HG02852 (cell line): Measurements from ENCODE around the gene PTGFRN.
"Not testable (repeated sequence)": the region's sequence is repeated elsewhere in the genome, so short reads cannot be mapped to it uniquely, and the experiment has no call there.

Experiments
- ATAC-seq: cut with Tn5 transposase; IDR thresholded peaks from one replicate; pipeline ENCODE4 v1.9.1; 2021; ENCODE audit warnings: mild to moderate bottlenecking, moderate library complexity; ENCODE audit not compliant: unreplicated experiment

Gene PTGFRN

DNA sequence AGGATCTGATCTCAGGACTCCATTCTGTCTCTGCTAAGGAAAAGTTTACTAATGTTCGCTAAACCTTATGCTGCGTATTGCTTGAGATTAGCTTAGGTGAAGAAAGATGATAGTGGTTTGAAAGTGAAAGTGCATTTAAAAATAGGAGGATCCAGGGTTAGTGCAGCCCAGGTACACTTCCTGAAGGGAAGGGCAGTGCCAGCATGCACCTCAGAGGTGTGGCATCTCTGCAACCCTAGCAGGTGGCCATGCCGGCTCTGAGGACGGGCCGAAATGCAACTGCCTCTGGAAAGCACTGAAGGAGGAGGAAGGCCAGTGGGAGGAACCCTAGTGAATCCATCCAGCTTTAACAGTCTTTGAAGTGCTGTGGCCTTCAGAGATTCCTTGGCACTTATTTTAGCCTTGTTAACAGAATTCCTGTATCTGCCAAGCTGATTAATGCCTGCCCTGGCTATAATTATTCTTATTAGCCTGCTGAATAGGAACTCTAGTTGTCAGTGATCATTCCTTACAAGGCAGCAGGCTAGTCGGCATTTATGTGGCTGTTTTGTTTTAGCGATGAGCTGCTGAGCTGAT, 5.5 kb downstream of the PTGFRN start:
- ATAC-seq, result no peak

DNA sequence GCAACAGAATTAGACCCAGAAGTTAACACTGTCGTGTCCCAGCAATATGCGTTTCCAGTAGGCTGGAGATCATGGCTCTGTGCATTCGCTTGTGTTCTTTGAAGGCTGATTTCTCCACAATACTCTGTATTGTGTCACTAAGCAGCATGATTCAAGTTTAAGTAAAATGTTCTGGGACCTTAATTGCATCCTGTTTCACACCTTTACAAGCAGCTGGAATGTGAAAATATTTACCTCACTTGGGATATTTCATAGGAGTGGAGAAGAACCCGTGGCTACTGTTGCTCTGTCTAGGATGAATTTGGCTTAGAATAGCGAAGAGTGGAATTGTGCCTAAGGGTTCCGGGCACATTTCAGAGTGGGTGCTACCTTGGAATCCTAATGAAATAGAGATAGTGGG, 6.3 kb downstream of the PTGFRN start:
- ATAC-seq, result no peak

GRCh38 chr1:116916533-116917445, 7.1 kb downstream of the PTGFRN start:
- no peak for ATAC-seq

DNA sequence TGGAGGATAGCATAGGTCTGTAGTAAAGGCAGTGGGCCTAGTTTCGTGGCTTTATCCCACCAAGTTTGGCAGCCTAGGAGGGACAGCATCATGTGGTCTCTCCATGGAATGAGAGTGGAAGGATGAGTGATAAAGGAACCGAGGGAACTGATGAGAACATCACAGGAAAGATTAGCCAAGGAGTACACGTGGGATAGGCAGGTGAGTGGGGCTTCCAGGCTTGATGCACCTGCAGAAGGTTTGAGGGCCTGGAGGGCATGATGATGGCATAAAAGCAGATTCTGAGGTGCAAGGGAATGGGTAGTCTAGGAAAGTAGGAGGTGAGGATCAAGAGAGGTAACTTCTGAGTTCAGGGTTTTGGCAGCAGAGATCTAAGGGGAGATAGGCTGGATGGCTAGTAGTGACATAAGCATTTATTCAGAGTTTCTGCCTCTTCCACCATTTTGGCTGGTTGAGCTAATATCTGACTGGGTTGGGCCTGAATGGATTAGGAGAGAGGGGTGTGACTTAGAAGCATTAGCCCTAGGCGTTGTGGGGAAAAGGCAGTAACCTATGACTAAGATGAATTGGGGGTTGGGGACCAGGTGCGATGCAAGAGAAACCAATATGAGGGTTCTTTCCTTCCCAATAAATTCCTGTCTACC, 9.1 kb downstream of the PTGFRN start:
- ATAC-seq, result no peak

- no peak for ATAC-seq
These were observed 10.1 kb downstream of the PTGFRN start for GRCh38 chr1:116919802-116920201.

- no peak for ATAC-seq
These were observed 10.5 kb downstream of the PTGFRN start for GRCh38 chr1:116920211-116920610.

- no peak for ATAC-seq
These were observed 11.7 kb downstream of the PTGFRN start for GRCh38 chr1:116921301-116921885.

DNA sequence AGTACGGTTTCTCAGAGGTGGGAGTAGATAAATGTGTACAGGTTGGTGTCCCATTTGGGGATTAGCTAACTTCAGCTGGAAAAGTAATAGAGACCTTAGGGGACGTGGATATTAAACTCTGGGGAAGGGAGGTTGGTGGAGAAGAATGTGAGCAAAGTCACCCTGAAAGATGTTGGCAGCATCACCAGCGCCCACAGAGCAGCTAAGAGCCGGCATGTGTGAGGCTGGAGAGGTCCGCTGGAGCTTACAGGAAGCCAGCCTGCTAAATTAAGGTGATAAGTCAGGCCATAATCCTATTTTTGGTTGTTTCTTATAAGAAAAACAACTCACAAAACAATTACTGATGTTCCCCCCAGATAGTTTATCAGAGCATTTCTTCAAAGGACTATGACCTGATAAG, 12.2 kb downstream of the PTGFRN start:
- ATAC-seq, result no peak

GRCh38 chr1:116923421-116923820, 13.7 kb downstream of the PTGFRN start:
- ATAC-seq, result no peak

DNA sequence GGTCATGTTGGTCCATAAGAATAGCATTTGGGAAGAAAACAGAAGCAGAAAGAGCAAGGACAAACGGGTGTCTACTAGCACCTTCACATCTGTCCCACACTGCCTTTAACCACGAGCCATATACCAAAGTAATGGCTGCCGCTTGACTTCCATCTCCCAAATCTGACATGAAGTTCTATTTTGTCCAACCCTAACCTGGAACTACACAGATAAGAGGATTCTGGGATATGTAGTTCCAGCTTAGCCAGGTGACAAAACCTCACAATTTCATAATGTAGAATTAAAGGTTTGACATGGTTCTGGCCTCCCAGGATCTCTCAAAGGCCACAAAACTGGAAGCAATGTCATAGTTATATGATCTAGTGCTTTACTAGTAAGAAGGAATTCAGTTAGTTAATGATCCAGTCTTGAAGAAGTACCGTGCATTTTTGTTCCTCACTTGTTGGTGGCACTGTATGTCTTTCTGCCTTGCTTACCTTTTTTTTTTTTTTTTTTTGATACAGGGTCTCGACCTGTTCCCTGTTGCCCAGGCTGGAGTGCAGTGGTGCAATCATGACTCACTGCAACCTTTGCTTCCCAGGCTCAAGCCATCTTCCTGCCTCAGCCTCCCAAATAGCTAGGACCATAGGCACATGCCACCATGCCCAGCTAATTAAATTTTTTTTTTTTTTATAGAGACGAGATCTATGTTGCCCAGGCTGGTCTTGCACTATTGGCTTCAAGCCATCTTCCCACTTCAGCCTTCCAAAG, 17.5 kb downstream of the PTGFRN start:
- no peak for ATAC-seq

GRCh38 chr1:116929961-116930592, 20.4 kb downstream of the PTGFRN start:
- no peak for ATAC-seq

GRCh38 chr1:116931016-116931918, 21.6 kb downstream of the PTGFRN start:
- ATAC-seq, result no peak

DNA sequence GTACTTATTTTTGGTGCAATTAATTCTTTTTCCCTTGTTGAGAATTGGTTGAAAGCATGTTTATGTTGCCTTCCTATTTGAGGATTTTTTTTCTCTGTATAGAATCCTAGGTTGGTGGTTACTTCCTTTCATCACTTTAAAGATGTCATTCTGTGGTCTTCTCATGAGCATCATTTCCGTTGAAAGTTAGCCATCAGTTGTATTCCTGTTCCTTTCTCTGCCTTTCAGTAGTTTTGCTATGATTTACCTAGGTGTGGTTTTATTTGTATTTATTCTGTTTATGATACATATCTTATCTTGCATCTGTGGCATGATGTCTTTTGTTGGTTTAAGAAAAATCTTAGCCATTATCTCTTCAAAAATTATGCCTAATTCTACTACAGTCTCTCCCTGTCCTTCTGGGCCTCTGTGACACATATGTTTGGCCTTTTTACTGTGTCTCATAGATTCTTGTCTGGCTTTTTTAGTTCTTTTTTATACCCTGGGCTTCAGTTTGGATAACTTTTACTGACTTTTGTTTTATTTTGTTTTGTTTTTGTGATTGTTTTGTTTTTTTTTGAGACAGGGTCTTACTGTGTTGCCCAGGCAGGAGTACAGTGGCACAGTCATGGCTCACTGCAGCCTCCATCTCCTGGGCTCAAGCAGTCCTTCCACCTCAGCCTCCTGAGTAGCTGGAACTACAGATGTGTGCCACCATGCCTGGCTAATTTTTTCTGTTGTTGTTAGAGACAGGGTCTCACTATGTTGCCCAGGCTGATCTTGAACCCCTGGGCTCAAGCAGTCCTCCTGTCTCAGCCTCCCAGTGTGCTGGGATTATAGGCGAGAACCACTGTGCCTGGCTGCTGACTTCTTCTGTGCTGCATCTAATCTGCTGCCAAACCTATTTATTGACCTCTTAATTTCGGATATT, 24.1 kb downstream of the PTGFRN start:
- no peak for ATAC-seq

DNA sequence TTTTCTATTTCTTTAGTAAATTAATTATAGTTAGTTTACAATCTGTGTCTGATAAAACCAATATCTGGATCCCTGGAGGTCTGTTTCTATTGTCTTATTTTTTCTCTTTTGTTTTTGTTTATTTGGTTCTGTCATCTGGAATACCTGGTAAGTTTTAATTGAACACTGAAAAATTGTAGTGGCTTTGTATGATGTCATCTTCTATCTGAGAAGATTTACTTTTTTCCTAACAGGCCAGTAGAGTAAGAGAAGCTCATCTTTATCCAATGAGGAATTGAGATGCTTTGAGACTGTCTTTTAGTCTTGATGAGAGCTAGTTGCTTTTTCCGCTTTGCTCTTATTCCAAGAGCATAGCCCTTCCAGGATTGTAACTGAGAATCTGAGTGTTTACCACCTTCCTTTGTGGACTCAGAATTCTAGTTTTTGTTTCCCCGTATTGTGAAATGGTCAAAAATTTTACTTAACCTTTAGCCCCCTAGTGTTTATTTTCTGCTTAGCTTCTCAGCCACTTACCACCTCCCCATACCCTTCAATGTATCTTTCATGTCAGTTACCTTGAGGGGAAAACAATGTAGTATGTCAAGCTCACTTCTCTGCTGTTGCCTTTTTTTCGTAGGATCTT, 25.0 kb downstream of the PTGFRN start:
- ATAC-seq, result no peak

GRCh38 chr1:116938216-116938615, 28.5 kb downstream of the PTGFRN start:
- no peak for ATAC-seq

DNA sequence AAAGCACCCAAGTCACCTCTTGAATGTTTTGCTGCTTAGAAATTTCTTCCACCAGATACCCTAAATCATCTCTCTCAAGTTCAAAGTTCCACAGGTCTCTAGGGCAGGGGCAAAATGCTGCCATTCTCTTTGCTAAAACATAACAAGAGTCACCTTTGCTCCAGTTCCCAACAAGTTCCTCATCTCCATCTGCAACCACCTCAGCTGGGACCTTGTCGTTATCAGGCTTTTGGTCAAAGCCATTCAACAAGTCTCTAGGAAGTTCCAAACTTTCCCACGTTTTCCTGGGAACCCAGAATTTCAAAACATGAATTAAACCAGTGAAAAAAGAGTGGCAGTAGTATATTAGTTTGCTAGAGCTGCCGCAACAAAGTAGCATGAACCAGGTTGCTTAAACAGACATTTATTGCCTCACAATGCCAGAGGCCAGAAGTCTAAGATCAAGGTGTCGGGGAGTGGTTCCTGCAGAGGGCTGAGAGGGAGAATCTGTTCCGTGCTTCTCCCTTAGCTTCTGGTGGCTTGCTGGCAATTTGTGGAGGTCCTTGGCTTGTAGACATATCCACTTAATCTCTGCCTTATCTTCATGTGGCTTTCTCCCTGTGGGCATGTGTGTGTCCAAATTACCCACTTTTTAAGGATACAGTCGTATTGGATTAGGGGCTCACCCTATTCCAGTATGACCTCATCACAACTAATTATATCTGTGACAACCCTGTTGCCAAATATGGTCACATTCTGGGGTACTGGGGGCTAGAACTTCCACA, 30.2 kb downstream of the PTGFRN start:
- not testable (repeated sequence) for ATAC-seq
